ENCODE measurements around the gene TMEM178B.

The TMEM178B gene

GRCh38 chr7:141441837-141442627 is 368.2 kb downstream of the TMEM178B start:
- DNase-seq, result no peak

GRCh38 chr7:141442781-141443180 is 368.9 kb downstream of the TMEM178B start:
- no peak for DNase-seq

GRCh38 chr7:141444961-141445360 is 371.1 kb downstream of the TMEM178B start:
- DNase-seq, result no peak

GRCh38 chr7:141451232-141451631 is 377.4 kb downstream of the TMEM178B start:
- no peak for DNase-seq

GRCh38 chr7:141452911-141453310 is 379.0 kb downstream of the TMEM178B start:
- DNase-seq, result no peak

- no peak for DNase-seq
Observed at GRCh38 chr7:141454338-141454737, 380.5 kb downstream of the TMEM178B start.

GRCh38 chr7:141455723-141456122 is 381.9 kb downstream of the TMEM178B start:
- no peak for DNase-seq

GRCh38 chr7:141456298-141456697 is 382.4 kb downstream of the TMEM178B start:
- no peak for DNase-seq

GRCh38 chr7:141456711-141457110 is 382.8 kb downstream of the TMEM178B start:
- DNase-seq, result no peak

GRCh38 chr7:141460781-141461715 is 387.2 kb downstream of the TMEM178B start:
- no peak for DNase-seq

- DNase-seq, result no peak
Observed at GRCh38 chr7:141461924-141462323, 388.1 kb downstream of the TMEM178B start.

GRCh38 chr7:141462958-141463357 is 389.1 kb downstream of the TMEM178B start:
- DNase-seq, result no peak

GRCh38 chr7:141463986-141464385 is 390.1 kb downstream of the TMEM178B start:
- DNase-seq, result no peak

- no peak for DNase-seq
Observed at GRCh38 chr7:141464551-141464950, 390.7 kb downstream of the TMEM178B start.

GRCh38 chr7:141466151-141466904 is 392.5 kb downstream of the TMEM178B start:
- DNase-seq, result no peak

- no peak for DNase-seq
Observed at GRCh38 chr7:141468341-141468740, 394.5 kb downstream of the TMEM178B start.

- no peak for DNase-seq
Observed at GRCh38 chr7:141475679-141476078, 401.8 kb downstream of the TMEM178B start.

- DNase-seq, result no peak
Observed at GRCh38 chr7:141477865-141478264, 404.0 kb downstream of the TMEM178B start.

- DNase-seq, result no peak
Observed at GRCh38 chr7:141478845-141479244, 405.0 kb downstream of the TMEM178B start.

GRCh38 chr7:141480953-141481352 is 407.1 kb downstream of the TMEM178B start:
- no peak for DNase-seq

GRCh38 chr7:141481971-141482370 is 408.1 kb downstream of the TMEM178B start:
- no peak for DNase-seq

GRCh38 chr7:141483044-141483443 is 409.2 kb downstream of the TMEM178B start:
- DNase-seq, result no peak

GRCh38 chr7:141484907-141485306 is 411.0 kb downstream of the TMEM178B start:
- no peak for DNase-seq
